CD4-positive, alpha-beta T cell (primary cell): ENCODE data around the gene CCN5. TPM values are rescaled to one million over a fixed set of nuclear protein-coding genes. Genes with fewer than 3 reads are reported as not detected.

Experiments used
- ATAC-seq: fragments of 200-7000 bp; cut with Tn5 transposase; one replicate; pipeline ENCODE4 v1.10.0; 2022; ENCODE audit warnings: mild to moderate bottlenecking; ENCODE audit not compliant: poor library complexity
- CTCF ChIA-PET: fragments of 350-600 bp; sonication (Branson Sonifier 250); formaldehyde crosslinking; loops from one replicate; lab custom pipeline; 2021; ENCODE audit warnings: antibody characterized with exemption, inconsistent platforms; lab: Charles Lee
- POLR2A ChIA-PET: fragments of 350-600 bp; sonication (Branson Sonifier 250); formaldehyde crosslinking; loops from one replicate; lab custom pipeline; 2021; ENCODE audit warnings: antibody characterized with exemption, inconsistent platforms; lab: Charles Lee
- DNase-seq, 14 experiments: peaks; one replicate each; pipeline ENCODE4 v3.0.0-alpha.2; 2013 to 2020; ENCODE audit warnings: mixed read lengths in 2 of 14
- H3K27ac ChIP-seq, 2 donors: one replicate each; pipeline versions ENCODE4 v1.5.1 to v1.7.0; 2013; ENCODE audit warnings: low read length in 2 of 2, low read depth in 1 of 2, mild to moderate bottlenecking in 1 of 2
- H3K27me3 ChIP-seq, 2 experiments: 1 replicate in 1 of 2; 2 replicates in 1 of 2; pipeline versions ENCODE4 v1.6.1 to v1.7.0; 2013; ENCODE audit warnings: low read length in 2 of 2, control low read depth in 1 of 2, mild to moderate bottlenecking in 1 of 2, moderate library complexity in 1 of 2; ENCODE audit not compliant: insufficient read depth in 2 of 2, control insufficient read depth in 1 of 2
- H3K36me3 ChIP-seq: one replicate; pipeline ENCODE4 v1.6.1; 2013; ENCODE audit warnings: low read length, control low read depth; ENCODE audit not compliant: insufficient read depth
- H3K4me1 ChIP-seq: one replicate; pipeline ENCODE4 v1.6.1; 2013; ENCODE audit warnings: low read length, control low read depth; ENCODE audit not compliant: insufficient read depth
- H3K4me3 ChIP-seq: one replicate; pipeline ENCODE4 v1.5.1; 2013; ENCODE audit warnings: mild to moderate bottlenecking, low read length, moderate library complexity
- H3K9me3 ChIP-seq, 2 experiments: 1 replicate in 1 of 2; 2 replicates in 1 of 2; pipeline versions ENCODE4 v1.6.1 to v1.7.0; 2013; ENCODE audit warnings: low read length in 2 of 2, mild to moderate bottlenecking in 2 of 2, control low read depth in 1 of 2, moderate library complexity in 1 of 2; ENCODE audit not compliant: control insufficient read depth in 1 of 2, insufficient read depth in 1 of 2
- H3K27ac Mint-ChIP-seq: one replicate; pipeline ENCODE4 v1.8.0; 2020; ENCODE audit warnings: mixed read lengths
- H3K27me3 Mint-ChIP-seq: one replicate; pipeline ENCODE4 v1.8.0; 2021; ENCODE audit warnings: mixed read lengths
- H3K36me3 Mint-ChIP-seq: one replicate; pipeline ENCODE4 v1.8.0; 2021; ENCODE audit warnings: low read depth, mixed read lengths
- H3K4me1 Mint-ChIP-seq: one replicate; pipeline ENCODE4 v1.8.0; 2021; ENCODE audit warnings: low read depth, mixed read lengths
- H3K4me3 Mint-ChIP-seq: one replicate; pipeline ENCODE4 v1.8.0; 2020; ENCODE audit warnings: mild to moderate bottlenecking, mixed read lengths
- H3K9me3 Mint-ChIP-seq: one replicate; pipeline ENCODE4 v1.8.0; 2020; ENCODE audit warnings: mixed read lengths
- intact Hi-C, 2 experiments: fragments of 100-400 bp; cut with DNase I in 1 of 2; cut with micrococcal nuclease in 1 of 2; formaldehyde crosslinking; loops; one replicate each; pipeline versions ENCODE4 v1.15.1 to v1.9.0; 2023 to 2025; cut with DNase I, micrococcal nuclease
- total RNA-seq, 174 experiments: library from RNA in 2 of 174; stranded (reverse) in 2 of 174; gene quantifications; one replicate each; pipeline ENCODE4 v1.2.3 and lab custom pipeline; 2021 to 2026
- TF ChIP-seq, protein P1 (sequence below): fragments of 200-600 bp; IDR thresholded peaks from one replicate; pipeline ENCODE4 v1.8.0; 2022; ENCODE audit warnings: antibody characterized with exemption, mild to moderate bottlenecking

CCN5 gene
- total RNA-seq, 2 experiments from 2014 or later = not detected

DNA sequence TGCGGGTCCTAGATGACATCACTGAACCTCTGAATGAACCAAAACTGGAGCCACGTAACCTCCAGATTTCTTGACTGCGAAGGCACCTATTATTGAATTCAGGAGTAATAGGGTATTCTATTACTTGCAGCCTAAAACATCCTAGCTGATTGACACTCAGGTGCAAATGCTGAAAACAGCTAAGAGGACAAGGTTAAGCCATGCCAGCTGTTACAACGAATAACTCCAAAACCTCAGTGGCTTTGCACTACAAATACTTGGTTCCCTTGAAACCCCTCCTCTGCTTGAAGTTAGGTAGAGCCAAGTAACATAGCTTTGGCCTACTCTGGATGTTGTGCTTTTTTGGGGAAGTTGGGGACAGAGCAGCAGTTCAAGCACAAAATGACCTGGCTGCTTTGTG lies 21.0 kb upstream of the CCN5 start:
- no peaks in the 10 kb centered on the region for H3K36me3 ChIP-seq
- no peaks in the 10 kb centered on the region for H3K4me1 ChIP-seq
- Mint-ChIP-seq H3K27ac (no peak overlapping the region), H3K9me3 (no peaks in the 10 kb centered on the region), H3K4me1 (no peaks in the 10 kb centered on the region), H3K36me3 (no peaks in the 10 kb centered on the region), H3K4me3 (no peak overlapping the region), H3K27me3 (no peaks in the 10 kb centered on the region)
- TF ChIP-seq, protein P1, sequence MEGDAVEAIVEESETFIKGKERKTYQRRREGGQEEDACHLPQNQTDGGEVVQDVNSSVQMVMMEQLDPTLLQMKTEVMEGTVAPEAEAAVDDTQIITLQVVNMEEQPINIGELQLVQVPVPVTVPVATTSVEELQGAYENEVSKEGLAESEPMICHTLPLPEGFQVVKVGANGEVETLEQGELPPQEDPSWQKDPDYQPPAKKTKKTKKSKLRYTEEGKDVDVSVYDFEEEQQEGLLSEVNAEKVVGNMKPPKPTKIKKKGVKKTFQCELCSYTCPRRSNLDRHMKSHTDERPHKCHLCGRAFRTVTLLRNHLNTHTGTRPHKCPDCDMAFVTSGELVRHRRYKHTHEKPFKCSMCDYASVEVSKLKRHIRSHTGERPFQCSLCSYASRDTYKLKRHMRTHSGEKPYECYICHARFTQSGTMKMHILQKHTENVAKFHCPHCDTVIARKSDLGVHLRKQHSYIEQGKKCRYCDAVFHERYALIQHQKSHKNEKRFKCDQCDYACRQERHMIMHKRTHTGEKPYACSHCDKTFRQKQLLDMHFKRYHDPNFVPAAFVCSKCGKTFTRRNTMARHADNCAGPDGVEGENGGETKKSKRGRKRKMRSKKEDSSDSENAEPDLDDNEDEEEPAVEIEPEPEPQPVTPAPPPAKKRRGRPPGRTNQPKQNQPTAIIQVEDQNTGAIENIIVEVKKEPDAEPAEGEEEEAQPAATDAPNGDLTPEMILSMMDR = no peak
- ChIA-PET CTCF (no interaction called here), POLR2A (no interaction called here)
- ATAC-seq = no peak
- H3K27ac ChIP-seq = no peak overlapping the region
- no peaks in the 10 kb centered on the region for H3K27me3 ChIP-seq
- no peaks in the 10 kb centered on the region for H3K9me3 ChIP-seq
- H3K4me3 ChIP-seq = no peak overlapping the region
- no peak for DNase-seq
- intact Hi-C loops = no loop called here

DNA sequence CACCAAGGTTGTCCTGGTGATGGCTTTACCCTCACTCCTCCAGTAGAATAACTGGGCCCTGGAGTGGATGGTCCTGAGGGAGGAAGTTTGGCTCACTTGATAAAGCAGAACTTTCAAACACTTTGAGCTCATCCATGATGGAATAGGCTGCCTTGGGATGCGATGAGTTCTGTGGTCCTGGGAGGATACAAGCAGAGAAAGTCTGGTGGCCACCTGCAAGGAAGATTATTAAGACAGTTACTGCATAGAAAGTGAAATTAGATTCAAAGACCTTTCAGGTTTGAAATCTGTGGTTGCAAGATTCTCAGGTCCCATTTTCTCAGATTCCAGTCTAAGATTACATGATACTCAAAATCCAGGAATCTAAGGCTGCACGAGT lies 19.9 kb upstream of the CCN5 start:
- H3K36me3 ChIP-seq = no peaks in the 10 kb centered on the region
- no peak overlapping the region for H3K4me3 ChIP-seq
- H3K4me1 ChIP-seq = no peaks in the 10 kb centered on the region
- TF ChIP-seq, protein P1 = no peak
- no peak overlapping the region for H3K27ac Mint-ChIP-seq
- no peaks in the 10 kb centered on the region for H3K27me3 ChIP-seq
- H3K4me1 Mint-ChIP-seq = no peaks in the 10 kb centered on the region
- ChIA-PET POLR2A (no interaction called here), CTCF (no interaction called here)
- no peak overlapping the region for H3K4me3 Mint-ChIP-seq
- no peaks in the 10 kb centered on the region for H3K9me3 Mint-ChIP-seq
- DNase-seq (no peak), ATAC-seq (no peak)
- no peaks in the 10 kb centered on the region for H3K9me3 ChIP-seq
- no peak overlapping the region for H3K27ac ChIP-seq
- intact Hi-C loops = no loop called here
- H3K36me3 Mint-ChIP-seq = no peaks in the 10 kb centered on the region
- no peaks in the 10 kb centered on the region for H3K27me3 Mint-ChIP-seq

GRCh38 chr20:44695674-44696300 lies 19.4 kb upstream of the CCN5 start:
- H3K27me3 Mint-ChIP-seq = no peaks in the 10 kb centered on the region
- H3K4me3 Mint-ChIP-seq = no peak overlapping the region
- CTCF ChIA-PET = no interaction called here
- no peak for DNase-seq
- Histone ChIP-seq H3K27me3 (no peaks in the 10 kb centered on the region), H3K36me3 (no peaks in the 10 kb centered on the region), H3K4me3 (no peak overlapping the region), H3K27ac (no peak overlapping the region), H3K9me3 (no peaks in the 10 kb centered on the region), H3K4me1 (no peaks in the 10 kb centered on the region)
- H3K9me3 Mint-ChIP-seq = no peaks in the 10 kb centered on the region
- no peaks in the 10 kb centered on the region for H3K4me1 Mint-ChIP-seq
- intact Hi-C loops = no loop called here
- TF ChIP-seq, protein P1 = no peak
- no peak for ATAC-seq
- POLR2A ChIA-PET = no interaction called here
- no peaks in the 10 kb centered on the region for H3K36me3 Mint-ChIP-seq
- no peak overlapping the region for H3K27ac Mint-ChIP-seq
